ENCODE measurements around the gene DLG5.

Gene DLG5

DNA sequence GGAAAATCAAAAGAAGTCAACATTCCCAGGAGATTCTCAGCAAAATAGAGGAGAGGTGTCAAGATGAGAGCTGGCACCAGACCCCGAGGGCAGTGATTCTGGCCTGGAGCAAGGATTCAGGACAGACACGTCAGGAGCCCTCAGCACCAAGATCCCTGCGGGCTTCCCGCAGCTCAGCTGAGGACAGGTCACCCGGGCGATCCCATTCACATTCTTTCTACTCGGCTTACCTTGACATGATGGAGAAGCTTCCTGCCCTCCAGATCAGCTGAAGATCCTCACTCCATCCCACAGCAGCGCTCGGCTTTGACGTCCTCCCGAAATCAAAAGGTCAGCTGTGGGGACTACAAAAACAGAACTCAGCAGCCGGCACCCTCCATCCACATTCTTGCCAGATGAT, 139.1 kb downstream of the DLG5 start:
- no peaks in the 10 kb centered on the region for H3K9me3 ChIP-seq (ENCODE audit: control insufficient read depth, insufficient read depth, low read depth, low read length)
- no peaks in the 10 kb centered on the region for H3K4me1 ChIP-seq (ENCODE audit: control insufficient read depth, insufficient read depth, low read length)
- H3K27ac ChIP-seq (ENCODE audit: extremely low read depth, low read depth, low read length): no peak overlapping the region
- TF ChIP-seq PRDM1 (tag by site-specific recombination; IDR thresholded peaks at IDR 0.05) (no peak), ZNF629 (tag by site-specific recombination; IDR thresholded peaks at IDR 0.05) (no peak), ZFP37 (tag by site-specific recombination; IDR thresholded peaks at IDR 0.05) (no peak), RBAK (tag by site-specific recombination; IDR thresholded peaks at IDR 0.05) (no peak), ZNF433 (tag by site-specific recombination; IDR thresholded peaks at IDR 0.05; ENCODE audit: low read depth) (no peak), ZNF701 (tag by site-specific recombination; IDR thresholded peaks at IDR 0.05) (no peak), ZNF112 (tag by site-specific recombination; IDR thresholded peaks at IDR 0.05) (no peak), ZNF521 (tag by site-specific recombination; IDR thresholded peaks at IDR 0.05) (no peak), ZNF366 (tag by site-specific recombination; conservative IDR thresholded peaks at IDR 0.05) (no peak)
- TF ChIP-seq, protein P1, sequence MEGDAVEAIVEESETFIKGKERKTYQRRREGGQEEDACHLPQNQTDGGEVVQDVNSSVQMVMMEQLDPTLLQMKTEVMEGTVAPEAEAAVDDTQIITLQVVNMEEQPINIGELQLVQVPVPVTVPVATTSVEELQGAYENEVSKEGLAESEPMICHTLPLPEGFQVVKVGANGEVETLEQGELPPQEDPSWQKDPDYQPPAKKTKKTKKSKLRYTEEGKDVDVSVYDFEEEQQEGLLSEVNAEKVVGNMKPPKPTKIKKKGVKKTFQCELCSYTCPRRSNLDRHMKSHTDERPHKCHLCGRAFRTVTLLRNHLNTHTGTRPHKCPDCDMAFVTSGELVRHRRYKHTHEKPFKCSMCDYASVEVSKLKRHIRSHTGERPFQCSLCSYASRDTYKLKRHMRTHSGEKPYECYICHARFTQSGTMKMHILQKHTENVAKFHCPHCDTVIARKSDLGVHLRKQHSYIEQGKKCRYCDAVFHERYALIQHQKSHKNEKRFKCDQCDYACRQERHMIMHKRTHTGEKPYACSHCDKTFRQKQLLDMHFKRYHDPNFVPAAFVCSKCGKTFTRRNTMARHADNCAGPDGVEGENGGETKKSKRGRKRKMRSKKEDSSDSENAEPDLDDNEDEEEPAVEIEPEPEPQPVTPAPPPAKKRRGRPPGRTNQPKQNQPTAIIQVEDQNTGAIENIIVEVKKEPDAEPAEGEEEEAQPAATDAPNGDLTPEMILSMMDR (tag by site-specific recombination; IDR thresholded peaks at IDR 0.05): no peak
- TF ChIP-seq, protein P2, sequence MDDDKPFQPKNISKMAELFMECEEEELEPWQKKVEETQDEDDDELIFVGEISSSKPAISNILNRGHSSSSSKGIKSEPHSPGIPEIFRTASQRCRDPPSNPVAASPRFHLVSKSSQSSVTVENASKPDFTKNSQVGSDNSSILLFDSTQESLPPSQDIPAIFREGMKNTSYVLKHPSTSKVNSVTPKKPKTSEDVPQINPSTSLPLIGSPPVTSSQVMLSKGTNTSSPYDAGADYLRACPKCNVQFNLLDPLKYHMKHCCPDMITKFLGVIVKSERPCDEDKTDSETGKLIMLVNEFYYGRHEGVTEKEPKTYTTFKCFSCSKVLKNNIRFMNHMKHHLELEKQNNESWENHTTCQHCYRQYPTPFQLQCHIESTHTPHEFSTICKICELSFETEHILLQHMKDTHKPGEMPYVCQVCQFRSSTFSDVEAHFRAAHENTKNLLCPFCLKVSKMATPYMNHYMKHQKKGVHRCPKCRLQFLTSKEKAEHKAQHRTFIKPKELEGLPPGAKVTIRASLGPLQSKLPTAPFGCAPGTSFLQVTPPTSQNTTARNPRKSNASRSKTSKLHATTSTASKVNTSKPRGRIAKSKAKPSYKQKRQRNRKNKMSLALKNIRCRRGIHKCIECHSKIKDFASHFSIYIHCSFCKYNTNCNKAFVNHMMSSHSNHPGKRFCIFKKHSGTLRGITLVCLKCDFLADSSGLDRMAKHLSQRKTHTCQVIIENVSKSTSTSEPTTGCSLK (tag by site-specific recombination; IDR thresholded peaks at IDR 0.05): no peak
- TF ChIP-seq, protein P3, sequence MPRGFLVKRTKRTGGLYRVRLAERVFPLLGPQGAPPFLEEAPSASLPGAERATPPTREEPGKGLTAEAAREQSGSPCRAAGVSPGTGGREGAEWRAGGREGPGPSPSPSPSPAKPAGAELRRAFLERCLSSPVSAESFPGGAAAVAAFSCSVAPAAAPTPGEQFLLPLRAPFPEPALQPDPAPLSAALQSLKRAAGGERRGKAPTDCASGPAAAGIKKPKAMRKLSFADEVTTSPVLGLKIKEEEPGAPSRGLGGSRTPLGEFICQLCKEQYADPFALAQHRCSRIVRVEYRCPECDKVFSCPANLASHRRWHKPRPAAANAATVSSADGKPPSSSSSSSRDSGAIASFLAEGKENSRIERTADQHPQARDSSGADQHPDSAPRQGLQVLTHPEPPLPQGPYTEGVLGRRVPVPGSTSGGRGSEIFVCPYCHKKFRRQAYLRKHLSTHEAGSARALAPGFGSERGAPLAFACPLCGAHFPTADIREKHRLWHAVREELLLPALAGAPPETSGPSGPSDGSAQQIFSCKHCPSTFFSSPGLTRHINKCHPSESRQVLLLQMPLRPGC (tag by site-specific recombination; IDR thresholded peaks at IDR 0.05): no peak
- TF ChIP-seq, protein P4, sequence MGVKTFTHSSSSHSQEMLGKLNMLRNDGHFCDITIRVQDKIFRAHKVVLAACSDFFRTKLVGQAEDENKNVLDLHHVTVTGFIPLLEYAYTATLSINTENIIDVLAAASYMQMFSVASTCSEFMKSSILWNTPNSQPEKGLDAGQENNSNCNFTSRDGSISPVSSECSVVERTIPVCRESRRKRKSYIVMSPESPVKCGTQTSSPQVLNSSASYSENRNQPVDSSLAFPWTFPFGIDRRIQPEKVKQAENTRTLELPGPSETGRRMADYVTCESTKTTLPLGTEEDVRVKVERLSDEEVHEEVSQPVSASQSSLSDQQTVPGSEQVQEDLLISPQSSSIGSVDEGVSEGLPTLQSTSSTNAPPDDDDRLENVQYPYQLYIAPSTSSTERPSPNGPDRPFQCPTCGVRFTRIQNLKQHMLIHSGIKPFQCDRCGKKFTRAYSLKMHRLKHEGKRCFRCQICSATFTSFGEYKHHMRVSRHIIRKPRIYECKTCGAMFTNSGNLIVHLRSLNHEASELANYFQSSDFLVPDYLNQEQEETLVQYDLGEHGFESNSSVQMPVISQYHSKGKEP (tag by site-specific recombination; IDR thresholded peaks at IDR 0.05): no peak
- TF ChIP-seq, protein P5, sequence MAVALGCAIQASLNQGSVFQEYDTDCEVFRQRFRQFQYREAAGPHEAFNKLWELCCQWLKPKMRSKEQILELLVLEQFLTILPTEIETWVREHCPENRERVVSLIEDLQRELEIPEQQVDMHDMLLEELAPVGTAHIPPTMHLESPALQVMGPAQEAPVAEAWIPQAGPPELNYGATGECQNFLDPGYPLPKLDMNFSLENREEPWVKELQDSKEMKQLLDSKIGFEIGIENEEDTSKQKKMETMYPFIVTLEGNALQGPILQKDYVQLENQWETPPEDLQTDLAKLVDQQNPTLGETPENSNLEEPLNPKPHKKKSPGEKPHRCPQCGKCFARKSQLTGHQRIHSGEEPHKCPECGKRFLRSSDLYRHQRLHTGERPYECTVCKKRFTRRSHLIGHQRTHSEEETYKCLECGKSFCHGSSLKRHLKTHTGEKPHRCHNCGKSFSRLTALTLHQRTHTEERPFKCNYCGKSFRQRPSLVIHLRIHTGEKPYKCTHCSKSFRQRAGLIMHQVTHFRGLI (tag by site-specific recombination; IDR thresholded peaks at IDR 0.05): no peak
- TF ChIP-seq, protein P6, sequence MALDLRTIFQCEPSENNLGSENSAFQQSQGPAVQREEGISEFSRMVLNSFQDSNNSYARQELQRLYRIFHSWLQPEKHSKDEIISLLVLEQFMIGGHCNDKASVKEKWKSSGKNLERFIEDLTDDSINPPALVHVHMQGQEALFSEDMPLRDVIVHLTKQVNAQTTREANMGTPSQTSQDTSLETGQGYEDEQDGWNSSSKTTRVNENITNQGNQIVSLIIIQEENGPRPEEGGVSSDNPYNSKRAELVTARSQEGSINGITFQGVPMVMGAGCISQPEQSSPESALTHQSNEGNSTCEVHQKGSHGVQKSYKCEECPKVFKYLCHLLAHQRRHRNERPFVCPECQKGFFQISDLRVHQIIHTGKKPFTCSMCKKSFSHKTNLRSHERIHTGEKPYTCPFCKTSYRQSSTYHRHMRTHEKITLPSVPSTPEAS (tag by site-specific recombination; IDR thresholded peaks at IDR 0.05): no peak
- H3K4me3 ChIP-seq (ENCODE audit: low read depth, low read length): no peak overlapping the region
- ChIA-PET POLR2A (no interaction called here), CTCF (no interaction called here)
- peaks cover 0 to 57% of the 10 kb centered on the region in 2 experiments for H3K36me3 ChIP-seq (ENCODE audit: control insufficient read depth in 2 of 2, insufficient read depth in 1 of 2, low read length in 2 of 2)

DNA sequence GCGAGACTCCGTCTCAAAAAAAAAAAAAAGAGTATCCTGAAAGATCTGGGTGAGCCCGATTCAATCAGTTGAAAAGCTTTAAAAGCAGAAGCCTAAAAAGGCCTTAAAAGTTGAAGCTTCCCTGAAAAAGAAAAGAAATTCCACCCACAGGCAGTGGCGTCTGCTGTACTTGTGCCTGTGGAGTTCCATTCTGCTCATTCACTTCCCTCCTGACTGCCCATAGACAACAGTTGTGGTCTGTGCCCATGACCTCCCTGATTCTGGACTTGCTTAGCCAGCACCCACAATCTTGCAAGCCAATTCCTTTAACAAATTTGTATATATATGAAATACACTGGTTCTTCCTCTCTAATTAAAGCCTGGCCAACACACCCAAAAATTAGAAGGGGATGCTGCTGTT, 141.7 kb downstream of the DLG5 start:
- H3K9me3 ChIP-seq (ENCODE audit: control insufficient read depth, insufficient read depth, low read depth, low read length): no peaks in the 10 kb centered on the region
- CTCF ChIA-PET: interaction anchor here (1.1 kb wide), 1 partner anchor 74 kb away, joined by 6 read pairs; no protein-coding TSS in a partner anchor
- H3K4me1 ChIP-seq (ENCODE audit: control insufficient read depth, insufficient read depth, low read length): no peaks in the 10 kb centered on the region
- TF ChIP-seq ZNF391 (tag by site-specific recombination; IDR thresholded peaks at IDR 0.05; ENCODE audit: borderline replicate concordance, low read depth) (no peak), KLF10 (tag by site-specific recombination; IDR thresholded peaks at IDR 0.05) (no peak), RBAK (tag by site-specific recombination; IDR thresholded peaks at IDR 0.05) (no peak), PRDM1 (tag by site-specific recombination; IDR thresholded peaks at IDR 0.05) (no peak)
- TF ChIP-seq, protein P7, sequence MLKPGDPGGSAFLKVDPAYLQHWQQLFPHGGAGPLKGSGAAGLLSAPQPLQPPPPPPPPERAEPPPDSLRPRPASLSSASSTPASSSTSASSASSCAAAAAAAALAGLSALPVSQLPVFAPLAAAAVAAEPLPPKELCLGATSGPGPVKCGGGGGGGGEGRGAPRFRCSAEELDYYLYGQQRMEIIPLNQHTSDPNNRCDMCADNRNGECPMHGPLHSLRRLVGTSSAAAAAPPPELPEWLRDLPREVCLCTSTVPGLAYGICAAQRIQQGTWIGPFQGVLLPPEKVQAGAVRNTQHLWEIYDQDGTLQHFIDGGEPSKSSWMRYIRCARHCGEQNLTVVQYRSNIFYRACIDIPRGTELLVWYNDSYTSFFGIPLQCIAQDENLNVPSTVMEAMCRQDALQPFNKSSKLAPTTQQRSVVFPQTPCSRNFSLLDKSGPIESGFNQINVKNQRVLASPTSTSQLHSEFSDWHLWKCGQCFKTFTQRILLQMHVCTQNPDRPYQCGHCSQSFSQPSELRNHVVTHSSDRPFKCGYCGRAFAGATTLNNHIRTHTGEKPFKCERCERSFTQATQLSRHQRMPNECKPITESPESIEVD (tag by site-specific recombination; IDR thresholded peaks at IDR 0.05): no peak
- TF ChIP-seq, protein P6 (tag by site-specific recombination; IDR thresholded peaks at IDR 0.05): no peak
- H3K27ac ChIP-seq (ENCODE audit: extremely low read depth, low read depth, low read length): no peak overlapping the region
- no peak overlapping the region for H3K4me3 ChIP-seq (ENCODE audit: low read depth, low read length)
- POLR2A ChIA-PET: interaction anchor here (1.2 kb wide), 1 partner anchor 17 kb away, joined by 3 read pairs; no protein-coding TSS in a partner anchor
- H3K36me3 ChIP-seq (ENCODE audit: control insufficient read depth in 2 of 2, insufficient read depth in 1 of 2, low read length in 2 of 2): peaks cover 0 to 48% of the 10 kb centered on the region in 2 experiments

All from HEK293 (cell line).